GM20000 (cell line): ENCODE data around the gene SNCAIP.
"Not testable (repeated sequence)": the region's sequence is repeated elsewhere in the genome, so short reads cannot be mapped to it uniquely, and the experiment has no call there.

Source experiments
- DNase-seq: peaks from one replicate; pipeline ENCODE4 v3.0.0; 2012; ENCODE audit warnings: low spot score
- CTCF ChIP-seq: IDR thresholded peaks from 2 replicates; pipeline ENCODE4 v1.5.1; 2012; ENCODE audit warnings: mild to moderate bottlenecking, control low read depth; ENCODE audit errors: extremely low read depth, missing control alignments

The SNCAIP gene

GRCh38 chr5:122369253-122369815, 57.3 kb downstream of the SNCAIP start:
- TF ChIP-seq CTCF = no peak
- DNase-seq = no peak

- no peak for TF ChIP-seq CTCF
- no peak for DNase-seq
These were observed 59.6 kb downstream of the SNCAIP start for GRCh38 chr5:122371511-122372151.

- DNase-seq = no peak
- TF ChIP-seq CTCF = no peak
These were observed 62.1 kb downstream of the SNCAIP start for GRCh38 chr5:122374110-122374509.

- DNase-seq = no peak
- TF ChIP-seq CTCF = no peak
These were observed 63.8 kb downstream of the SNCAIP start for GRCh38 chr5:122375801-122376200.

GRCh38 chr5:122376250-122376649, 64.2 kb downstream of the SNCAIP start:
- TF ChIP-seq CTCF = no peak
- DNase-seq = no peak

GRCh38 chr5:122377026-122377425, 65.0 kb downstream of the SNCAIP start:
- no peak for TF ChIP-seq CTCF
- DNase-seq = no peak

GRCh38 chr5:122382938-122383337, 70.9 kb downstream of the SNCAIP start:
- not testable (repeated sequence) for DNase-seq

GRCh38 chr5:122384739-122385235, 72.8 kb downstream of the SNCAIP start:
- no peak for TF ChIP-seq CTCF
- no peak for DNase-seq
